ENCODE data around the gene BUB1B. TPM values are rescaled to one million over a fixed set of nuclear protein-coding genes. Genes with fewer than 3 reads are reported as not detected.
A peak's percentile ranks its signal among the peaks of the same experiment; 100 is the strongest.

BUB1B gene
- polyA plus RNA-seq, 1 donor (not counting 4 experiments of a cell fraction or from before 2014, with no cell fraction given) = 19.7 TPM

DNA sequence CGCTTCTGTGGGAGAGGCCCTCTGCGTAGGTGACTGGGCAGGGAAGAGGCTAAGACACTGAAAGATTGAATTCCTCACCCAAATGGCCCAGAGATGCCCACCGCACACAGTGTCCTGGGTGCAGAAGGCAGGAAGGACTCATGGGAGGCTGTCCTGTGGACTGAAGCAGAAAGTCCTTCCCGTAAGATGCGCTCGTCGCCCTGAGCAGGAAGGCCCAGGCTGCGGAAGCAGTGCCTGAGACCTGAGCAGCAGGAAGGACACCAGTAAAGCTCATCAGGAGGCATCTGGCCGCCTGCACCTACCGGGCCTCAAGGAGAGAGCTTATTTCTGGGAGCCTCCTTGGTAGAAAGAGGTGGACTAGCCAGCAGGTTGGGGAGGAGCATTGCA is 81.3 kb downstream of the BUB1B start:
- FAIRE-seq (no peak), DNase-seq (ENCODE audit: low read depth, low spot score) (no peak)
- peaks cover 10% of the 10 kb centered on the region for H3K79me2 ChIP-seq (ENCODE audit: control insufficient read depth, insufficient read depth, low read length)
- H3K36me3 ChIP-seq (ENCODE audit: control insufficient read depth in 2 of 2, extremely low read depth in 1 of 2, insufficient read depth in 2 of 2, low read length in 2 of 2) = peaks cover 0 to 5% of the 10 kb centered on the region in 2 experiments
- no peak overlapping the region for H3K27ac ChIP-seq (ENCODE audit: control insufficient read depth, insufficient read depth, low read length)
- no peaks in the 10 kb centered on the region for H3K27me3 ChIP-seq (ENCODE audit: control insufficient read depth, extremely low read depth, insufficient read depth, low read length)
- H3K4me2 ChIP-seq (ENCODE audit: control insufficient read depth, extremely low read depth, insufficient read depth, low read depth, low read length) = peak overlapping the region; percentile 8
- H3K9me1 ChIP-seq (ENCODE audit: control insufficient read depth, extremely low read depth, insufficient read depth, low read length) = peaks cover 8% of the 10 kb centered on the region
- dilution Hi-C loops (cut with MboI; ENCODE audit: extremely low pct_ligation_motif_present, low sequenced_read_pairs) = no loop called here
- no peak overlapping the region for H3K4me3 ChIP-seq (ENCODE audit: control insufficient read depth in 2 of 3, extremely low read depth in 1 of 3, insufficient read depth in 2 of 3, low read depth in 1 of 3, low read length in 3 of 3)
- H2AFZ ChIP-seq (ENCODE audit: control insufficient read depth, low read length) = no peak overlapping the region
- H4K20me1 ChIP-seq (ENCODE audit: control insufficient read depth, extremely low read depth, insufficient read depth, low read length) = no peaks in the 10 kb centered on the region
- no peak for TF ChIP-seq EZH2 (IDR thresholded peaks at IDR 0.05; ENCODE audit: low read length)
- TF ChIP-seq, protein P1, sequence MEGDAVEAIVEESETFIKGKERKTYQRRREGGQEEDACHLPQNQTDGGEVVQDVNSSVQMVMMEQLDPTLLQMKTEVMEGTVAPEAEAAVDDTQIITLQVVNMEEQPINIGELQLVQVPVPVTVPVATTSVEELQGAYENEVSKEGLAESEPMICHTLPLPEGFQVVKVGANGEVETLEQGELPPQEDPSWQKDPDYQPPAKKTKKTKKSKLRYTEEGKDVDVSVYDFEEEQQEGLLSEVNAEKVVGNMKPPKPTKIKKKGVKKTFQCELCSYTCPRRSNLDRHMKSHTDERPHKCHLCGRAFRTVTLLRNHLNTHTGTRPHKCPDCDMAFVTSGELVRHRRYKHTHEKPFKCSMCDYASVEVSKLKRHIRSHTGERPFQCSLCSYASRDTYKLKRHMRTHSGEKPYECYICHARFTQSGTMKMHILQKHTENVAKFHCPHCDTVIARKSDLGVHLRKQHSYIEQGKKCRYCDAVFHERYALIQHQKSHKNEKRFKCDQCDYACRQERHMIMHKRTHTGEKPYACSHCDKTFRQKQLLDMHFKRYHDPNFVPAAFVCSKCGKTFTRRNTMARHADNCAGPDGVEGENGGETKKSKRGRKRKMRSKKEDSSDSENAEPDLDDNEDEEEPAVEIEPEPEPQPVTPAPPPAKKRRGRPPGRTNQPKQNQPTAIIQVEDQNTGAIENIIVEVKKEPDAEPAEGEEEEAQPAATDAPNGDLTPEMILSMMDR (optimal IDR thresholded peaks at IDR 0.05 in 1 of 3, IDR thresholded peaks at IDR 0.05 in 1 of 3, conservative IDR thresholded peaks at IDR 0.05 in 1 of 3; ENCODE audit: extremely low read depth in 1 of 3, insufficient read depth in 2 of 3, low read length in 3 of 3) = no peak
- no peaks in the 10 kb centered on the region for H3K9me3 ChIP-seq (ENCODE audit: control insufficient read depth, low read depth, low read length)
- H3K9ac ChIP-seq (ENCODE audit: control insufficient read depth, extremely low read depth, insufficient read depth, low read length) = no peak overlapping the region
- H3K4me1 ChIP-seq (ENCODE audit: control insufficient read depth, extremely low read depth, insufficient read depth, low read length) = peaks cover 78% of the 10 kb centered on the region

- Histone ChIP-seq H3K4me1 (ENCODE audit: control insufficient read depth, extremely low read depth, insufficient read depth, low read length) (peaks cover 79% of the 10 kb centered on the region), H4K20me1 (ENCODE audit: control insufficient read depth, extremely low read depth, insufficient read depth, low read length) (no peaks in the 10 kb centered on the region), H3K36me3 (ENCODE audit: control insufficient read depth in 2 of 2, extremely low read depth in 1 of 2, insufficient read depth in 2 of 2, low read length in 2 of 2) (peaks cover 1 to 5% of the 10 kb centered on the region in 2 experiments), H3K9ac (ENCODE audit: control insufficient read depth, extremely low read depth, insufficient read depth, low read length) (no peak overlapping the region), H2AFZ (ENCODE audit: control insufficient read depth, low read length) (no peak overlapping the region), H3K9me3 (ENCODE audit: control insufficient read depth, low read depth, low read length) (no peaks in the 10 kb centered on the region), H3K27me3 (ENCODE audit: control insufficient read depth, extremely low read depth, insufficient read depth, low read length) (no peaks in the 10 kb centered on the region), H3K4me2 (ENCODE audit: control insufficient read depth, extremely low read depth, insufficient read depth, low read depth, low read length) (peak overlapping the region; percentile 22), H3K9me1 (ENCODE audit: control insufficient read depth, extremely low read depth, insufficient read depth, low read length) (peaks cover 8% of the 10 kb centered on the region), H3K79me2 (ENCODE audit: control insufficient read depth, insufficient read depth, low read length) (peaks cover 10% of the 10 kb centered on the region), H3K27ac (ENCODE audit: control insufficient read depth, insufficient read depth, low read length) (no peak overlapping the region), H3K4me3 (ENCODE audit: control insufficient read depth in 2 of 3, extremely low read depth in 1 of 3, insufficient read depth in 2 of 3, low read depth in 1 of 3, low read length in 3 of 3) (no peak overlapping the region)
- dilution Hi-C loops (cut with MboI; ENCODE audit: extremely low pct_ligation_motif_present, low sequenced_read_pairs) = no loop called here
- DNase-seq (ENCODE audit: low read depth, low spot score) (no peak), FAIRE-seq (no peak)
- TF ChIP-seq, protein P1 (optimal IDR thresholded peaks at IDR 0.05 in 1 of 3, IDR thresholded peaks at IDR 0.05 in 1 of 3, conservative IDR thresholded peaks at IDR 0.05 in 1 of 3; ENCODE audit: extremely low read depth in 1 of 3, insufficient read depth in 2 of 3, low read length in 3 of 3) = no peak
- no peak for TF ChIP-seq EZH2 (IDR thresholded peaks at IDR 0.05; ENCODE audit: low read length)
Measured at GRCh38 chr15:40242601-40243000, 81.7 kb downstream of the BUB1B start.

Measured in keratinocyte (primary cell).